ENCODE data around the gene TMEM81. TPM values are rescaled to one million over a fixed set of nuclear protein-coding genes. Genes with fewer than 3 reads are reported as not detected.

The TMEM81 gene
- total and polyA plus RNA-seq, 2 experiments from 2014 or later = 3.6 to 4.5 TPM

DNA sequence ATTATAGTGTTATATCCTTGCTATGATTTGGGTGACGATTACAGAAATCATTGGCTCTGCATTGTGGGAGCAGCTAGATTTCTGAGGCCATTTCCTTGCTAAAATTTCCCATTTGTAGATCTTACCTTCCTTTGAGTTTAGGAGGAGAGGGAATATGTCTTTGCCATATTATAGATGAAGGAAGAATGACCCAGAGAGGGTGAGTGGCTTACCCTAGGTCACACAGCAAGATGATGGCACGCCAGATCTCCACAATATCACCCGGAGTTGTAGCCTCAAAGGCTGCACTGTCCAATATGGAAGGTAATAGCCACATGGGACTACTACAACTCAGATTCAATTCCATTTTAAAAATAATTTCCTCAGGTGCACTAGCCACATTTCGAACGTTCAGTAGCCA, 31.0 kb downstream of the TMEM81 start:
- TF ChIP-seq ZNF114 (CRISPR knock-in tag; IDR thresholded peaks at IDR 0.05) = no peak
- no peak for TF ChIP-seq ZNF331 (CRISPR knock-in tag; IDR thresholded peaks at IDR 0.05; ENCODE audit: low read depth)
- no peak for TF ChIP-seq ETS1 (IDR thresholded peaks at IDR 0.05)
- TF ChIP-seq CREB1 (CRISPR knock-in tag; IDR thresholded peaks at IDR 0.05; ENCODE audit: low read depth) = no peak
- no peak for TF ChIP-seq STAT1 (IDR thresholded peaks at IDR 0.05; ENCODE audit: unreplicated experiment)
- no peak for TF ChIP-seq EZH2phosphoT487 (IDR thresholded peaks at IDR 0.05; ENCODE audit: unreplicated experiment)
- no peak for TF ChIP-seq JUNB (IDR thresholded peaks at IDR 0.05; ENCODE audit: unreplicated experiment)
- no peak for TF ChIP-seq EZH2 (IDR thresholded peaks at IDR 0.05; ENCODE audit: low read depth, unreplicated experiment)
- TF ChIP-seq NANOG (IDR thresholded peaks at IDR 0.05; ENCODE audit: borderline replicate concordance) = no peak
- TF ChIP-seq POLR2AphosphoS5 (IDR thresholded peaks at IDR 0.05; ENCODE audit: low read depth) = no peak
- TF ChIP-seq, protein P1, sequence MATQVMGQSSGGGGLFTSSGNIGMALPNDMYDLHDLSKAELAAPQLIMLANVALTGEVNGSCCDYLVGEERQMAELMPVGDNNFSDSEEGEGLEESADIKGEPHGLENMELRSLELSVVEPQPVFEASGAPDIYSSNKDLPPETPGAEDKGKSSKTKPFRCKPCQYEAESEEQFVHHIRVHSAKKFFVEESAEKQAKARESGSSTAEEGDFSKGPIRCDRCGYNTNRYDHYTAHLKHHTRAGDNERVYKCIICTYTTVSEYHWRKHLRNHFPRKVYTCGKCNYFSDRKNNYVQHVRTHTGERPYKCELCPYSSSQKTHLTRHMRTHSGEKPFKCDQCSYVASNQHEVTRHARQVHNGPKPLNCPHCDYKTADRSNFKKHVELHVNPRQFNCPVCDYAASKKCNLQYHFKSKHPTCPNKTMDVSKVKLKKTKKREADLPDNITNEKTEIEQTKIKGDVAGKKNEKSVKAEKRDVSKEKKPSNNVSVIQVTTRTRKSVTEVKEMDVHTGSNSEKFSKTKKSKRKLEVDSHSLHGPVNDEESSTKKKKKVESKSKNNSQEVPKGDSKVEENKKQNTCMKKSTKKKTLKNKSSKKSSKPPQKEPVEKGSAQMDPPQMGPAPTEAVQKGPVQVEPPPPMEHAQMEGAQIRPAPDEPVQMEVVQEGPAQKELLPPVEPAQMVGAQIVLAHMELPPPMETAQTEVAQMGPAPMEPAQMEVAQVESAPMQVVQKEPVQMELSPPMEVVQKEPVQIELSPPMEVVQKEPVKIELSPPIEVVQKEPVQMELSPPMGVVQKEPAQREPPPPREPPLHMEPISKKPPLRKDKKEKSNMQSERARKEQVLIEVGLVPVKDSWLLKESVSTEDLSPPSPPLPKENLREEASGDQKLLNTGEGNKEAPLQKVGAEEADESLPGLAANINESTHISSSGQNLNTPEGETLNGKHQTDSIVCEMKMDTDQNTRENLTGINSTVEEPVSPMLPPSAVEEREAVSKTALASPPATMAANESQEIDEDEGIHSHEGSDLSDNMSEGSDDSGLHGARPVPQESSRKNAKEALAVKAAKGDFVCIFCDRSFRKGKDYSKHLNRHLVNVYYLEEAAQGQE (IDR thresholded peaks at IDR 0.05; ENCODE audit: unreplicated experiment) = no peak
- H2AFZ ChIP-seq = no peak overlapping the region
- H3K27me3 ChIP-seq (ENCODE audit: insufficient read depth) = no peaks in the 10 kb centered on the region
- no peak overlapping the region for H3K4me3 ChIP-seq
- H3K4me2 ChIP-seq = no peak overlapping the region
- H3K4me1 ChIP-seq (ENCODE audit: insufficient read depth) = no peaks in the 10 kb centered on the region
- DNase-seq (ENCODE audit: low spot score) (no peak), ATAC-seq (no peak)
- Mint-ChIP-seq H3K9me3 (no peaks in the 10 kb centered on the region), H3K27me3 (ENCODE audit: insufficient read depth, low read depth, poor library complexity) (peaks cover 8% of the 10 kb centered on the region), H3K4me3 (no peak overlapping the region), H3K27ac (no peak overlapping the region), H3K4me1 (peaks cover 12% of the 10 kb centered on the region; the same call in 2 of the 3 replicates), H3K36me3 (ENCODE audit: low read depth) (no peaks in the 10 kb centered on the region)
- H3K27ac ChIP-seq (ENCODE audit: low read depth) = no peak overlapping the region
- no peaks in the 10 kb centered on the region for H3K36me3 ChIP-seq (ENCODE audit: insufficient read depth)
- no peaks in the 10 kb centered on the region for H3F3A ChIP-seq (replicated peaks; ENCODE audit: low read depth)
- H3K9me2 ChIP-seq (ENCODE audit: insufficient read depth) = no peaks in the 10 kb centered on the region
- no peaks in the 10 kb centered on the region for H4K20me1 ChIP-seq (replicated peaks; ENCODE audit: insufficient read depth)
- H3K79me2 ChIP-seq (replicated peaks; ENCODE audit: insufficient read depth) = no peaks in the 10 kb centered on the region

GRCh38 chr1:205052690-205053089, 31.6 kb downstream of the TMEM81 start:
- no peaks in the 10 kb centered on the region for H3F3A ChIP-seq (replicated peaks; ENCODE audit: low read depth)
- peaks cover 8% of the 10 kb centered on the region for H3K27me3 Mint-ChIP-seq (ENCODE audit: insufficient read depth, low read depth, poor library complexity)
- H3K4me1 ChIP-seq (ENCODE audit: insufficient read depth) = no peaks in the 10 kb centered on the region

More at GRCh38 chr1:205052690-205053089, 31.6 kb downstream of the TMEM81 start:
- Histone ChIP-seq H3K9me2 (ENCODE audit: insufficient read depth) (no peaks in the 10 kb centered on the region), H3K4me3 (no peak overlapping the region), H3K4me2 (no peak overlapping the region), H3K27me3 (ENCODE audit: insufficient read depth) (no peaks in the 10 kb centered on the region), H3K79me2 (replicated peaks; ENCODE audit: insufficient read depth) (no peaks in the 10 kb centered on the region), H3K27ac (ENCODE audit: low read depth) (no peak overlapping the region), H4K20me1 (replicated peaks; ENCODE audit: insufficient read depth) (no peaks in the 10 kb centered on the region), H3K36me3 (ENCODE audit: insufficient read depth) (no peaks in the 10 kb centered on the region), H2AFZ (no peak overlapping the region)
- Mint-ChIP-seq H3K9me3 (no peaks in the 10 kb centered on the region), H3K36me3 (ENCODE audit: low read depth) (no peaks in the 10 kb centered on the region), H3K4me1 (peaks cover 12% of the 10 kb centered on the region; the same call in 2 of the 3 replicates), H3K27ac (no peak overlapping the region), H3K4me3 (no peak overlapping the region)
- peak; percentile 55 for ATAC-seq
- TF ChIP-seq ZNF331 (CRISPR knock-in tag; IDR thresholded peaks at IDR 0.05; ENCODE audit: low read depth) = no peak
- no peak for TF ChIP-seq STAT1 (IDR thresholded peaks at IDR 0.05; ENCODE audit: unreplicated experiment)
- TF ChIP-seq, protein P2, sequence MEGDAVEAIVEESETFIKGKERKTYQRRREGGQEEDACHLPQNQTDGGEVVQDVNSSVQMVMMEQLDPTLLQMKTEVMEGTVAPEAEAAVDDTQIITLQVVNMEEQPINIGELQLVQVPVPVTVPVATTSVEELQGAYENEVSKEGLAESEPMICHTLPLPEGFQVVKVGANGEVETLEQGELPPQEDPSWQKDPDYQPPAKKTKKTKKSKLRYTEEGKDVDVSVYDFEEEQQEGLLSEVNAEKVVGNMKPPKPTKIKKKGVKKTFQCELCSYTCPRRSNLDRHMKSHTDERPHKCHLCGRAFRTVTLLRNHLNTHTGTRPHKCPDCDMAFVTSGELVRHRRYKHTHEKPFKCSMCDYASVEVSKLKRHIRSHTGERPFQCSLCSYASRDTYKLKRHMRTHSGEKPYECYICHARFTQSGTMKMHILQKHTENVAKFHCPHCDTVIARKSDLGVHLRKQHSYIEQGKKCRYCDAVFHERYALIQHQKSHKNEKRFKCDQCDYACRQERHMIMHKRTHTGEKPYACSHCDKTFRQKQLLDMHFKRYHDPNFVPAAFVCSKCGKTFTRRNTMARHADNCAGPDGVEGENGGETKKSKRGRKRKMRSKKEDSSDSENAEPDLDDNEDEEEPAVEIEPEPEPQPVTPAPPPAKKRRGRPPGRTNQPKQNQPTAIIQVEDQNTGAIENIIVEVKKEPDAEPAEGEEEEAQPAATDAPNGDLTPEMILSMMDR (conservative IDR thresholded peaks at IDR 0.05; ENCODE audit: low read depth in 2 of 2) = peak in 1 of 2 experiments; percentile 31; a peak in 2 of 4 replicates
- no peak for TF ChIP-seq JUNB (IDR thresholded peaks at IDR 0.05; ENCODE audit: unreplicated experiment)
- no peak for TF ChIP-seq ZNF114 (CRISPR knock-in tag; IDR thresholded peaks at IDR 0.05)
- TF ChIP-seq, protein P1 (IDR thresholded peaks at IDR 0.05; ENCODE audit: unreplicated experiment) = no peak
- no peak for DNase-seq (ENCODE audit: low spot score)
